HL-60 (cell line): ENCODE measurements around the gene TM6SF1.

ENCODE experiments used
- GABPA ChIP-seq: IDR thresholded peaks from 2 replicates; pipeline ENCODE4 v1.6.1; 2012; ENCODE audit warnings: low read depth
- SPI1 ChIP-seq: IDR thresholded peaks from 2 replicates; pipeline ENCODE4 v1.6.1; 2012; ENCODE audit warnings: low read depth, mild to moderate bottlenecking, borderline replicate concordance
- TF ChIP-seq, protein P1 (sequence below): IDR thresholded peaks from one replicate; pipeline ENCODE4 v1.5.1; 2011; ENCODE audit warnings: low read length, control low read depth, inconsistent platforms; ENCODE audit not compliant: insufficient read depth

DNA sequence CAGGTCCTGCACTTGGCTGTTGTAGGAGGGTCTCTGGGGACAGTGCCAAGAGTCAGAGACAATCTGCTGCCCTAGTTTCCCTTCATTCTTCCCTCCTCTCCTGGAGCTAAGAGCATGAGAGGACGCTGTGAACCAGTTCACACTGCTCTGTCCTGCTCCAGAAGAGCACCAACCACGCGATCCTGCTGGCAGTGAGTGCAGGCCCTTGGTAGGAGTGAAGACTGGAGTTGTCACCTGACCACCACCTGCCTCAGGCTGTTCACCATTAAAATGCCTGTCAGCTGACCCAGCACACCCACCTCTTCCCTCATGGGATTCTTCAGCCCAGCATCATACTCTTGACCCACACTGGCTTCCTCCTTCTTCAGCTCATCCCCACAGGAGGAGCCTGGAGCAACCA lies 2.9 kb downstream of the TM6SF1 start:
- TF ChIP-seq SPI1 (no peak), GABPA (no peak)
- TF ChIP-seq, protein P1, sequence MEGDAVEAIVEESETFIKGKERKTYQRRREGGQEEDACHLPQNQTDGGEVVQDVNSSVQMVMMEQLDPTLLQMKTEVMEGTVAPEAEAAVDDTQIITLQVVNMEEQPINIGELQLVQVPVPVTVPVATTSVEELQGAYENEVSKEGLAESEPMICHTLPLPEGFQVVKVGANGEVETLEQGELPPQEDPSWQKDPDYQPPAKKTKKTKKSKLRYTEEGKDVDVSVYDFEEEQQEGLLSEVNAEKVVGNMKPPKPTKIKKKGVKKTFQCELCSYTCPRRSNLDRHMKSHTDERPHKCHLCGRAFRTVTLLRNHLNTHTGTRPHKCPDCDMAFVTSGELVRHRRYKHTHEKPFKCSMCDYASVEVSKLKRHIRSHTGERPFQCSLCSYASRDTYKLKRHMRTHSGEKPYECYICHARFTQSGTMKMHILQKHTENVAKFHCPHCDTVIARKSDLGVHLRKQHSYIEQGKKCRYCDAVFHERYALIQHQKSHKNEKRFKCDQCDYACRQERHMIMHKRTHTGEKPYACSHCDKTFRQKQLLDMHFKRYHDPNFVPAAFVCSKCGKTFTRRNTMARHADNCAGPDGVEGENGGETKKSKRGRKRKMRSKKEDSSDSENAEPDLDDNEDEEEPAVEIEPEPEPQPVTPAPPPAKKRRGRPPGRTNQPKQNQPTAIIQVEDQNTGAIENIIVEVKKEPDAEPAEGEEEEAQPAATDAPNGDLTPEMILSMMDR = no peak
